Stimulated activated CD8-positive, alpha-beta memory T cell treated with anti-CD3 and anti-CD28 coated beads, Interleukin-2, amount 100 ng/mL, for 1 hour (primary cell): ENCODE results near the gene CNPY1.
"Not testable (repeated sequence)": the region's sequence is repeated elsewhere in the genome, so short reads cannot be mapped to it uniquely, and the experiment has no call there.

Experiments used
- DNase-seq, 2 donors: peaks; one replicate each; pipeline ENCODE4 v3.0.0-alpha.2; 2020; ENCODE audit warnings: low read depth in 2 of 2

Gene CNPY1

GRCh38 chr7:155546449-155546848, at the start of gene CNPY1:
TSS of gene CNPY1 (minus strand) at chr7:155546559. CDS start at chr7:155545929, 630 bp downstream.
- DNase-seq: not testable (repeated sequence)

DNA sequence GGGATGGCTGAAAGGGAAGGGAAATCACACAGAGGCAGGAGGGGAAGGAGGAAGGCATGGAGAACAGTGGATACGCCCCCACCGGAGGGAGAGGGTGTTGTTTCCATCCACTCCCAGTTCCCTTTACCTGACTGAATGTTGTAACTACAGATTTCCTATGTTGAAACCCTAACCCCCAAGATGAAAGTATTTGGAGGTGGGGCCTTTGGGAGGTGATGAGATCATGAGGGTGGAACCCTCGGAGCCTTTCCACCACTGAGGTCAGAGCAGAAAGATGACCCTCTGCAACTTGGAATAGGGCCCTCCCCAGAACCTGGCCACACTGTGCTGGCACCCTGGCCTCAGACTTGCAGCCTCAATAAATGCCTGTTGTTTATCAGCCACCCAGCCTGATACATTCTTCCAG, 48.6 kb upstream of the CNPY1 start:
- no peak for DNase-seq

GRCh38 chr7:155594163-155594732, 47.9 kb upstream of the CNPY1 start:
- DNase-seq: no peak

DNA sequence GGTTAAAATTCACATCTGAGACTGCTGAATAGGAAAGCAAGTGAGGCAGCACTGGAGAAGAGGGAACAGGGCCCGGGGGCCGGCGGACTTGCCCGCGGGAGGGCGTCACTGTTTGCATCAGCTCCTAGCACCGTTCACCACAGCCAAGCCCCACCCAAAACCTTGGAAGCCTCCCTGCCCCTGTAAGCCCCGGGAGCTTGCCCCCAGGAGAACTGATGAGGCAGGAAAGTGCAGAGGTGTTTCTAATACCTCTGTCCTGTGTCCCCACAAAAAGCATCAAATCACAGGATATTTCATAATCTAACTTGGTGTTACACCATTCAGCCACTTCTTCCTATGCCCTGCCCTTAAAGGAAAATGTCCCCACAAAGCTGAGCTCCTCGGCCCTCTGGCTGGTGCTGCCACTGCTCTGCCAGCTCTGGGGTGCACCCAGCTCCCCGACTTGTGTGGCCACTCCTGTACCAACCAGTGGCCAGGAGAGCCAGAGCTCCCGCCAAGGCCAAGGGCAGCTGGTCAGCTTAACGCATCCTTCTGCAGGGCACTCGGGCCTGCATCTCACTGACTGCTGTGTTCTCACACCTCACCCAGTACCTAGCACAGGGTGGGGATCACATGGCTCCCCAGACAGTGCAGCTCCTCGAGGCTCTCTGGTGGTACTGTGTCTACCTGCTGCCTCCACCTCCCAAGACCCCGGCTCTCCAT, 47.3 kb upstream of the CNPY1 start:
- no peak for DNase-seq

DNA sequence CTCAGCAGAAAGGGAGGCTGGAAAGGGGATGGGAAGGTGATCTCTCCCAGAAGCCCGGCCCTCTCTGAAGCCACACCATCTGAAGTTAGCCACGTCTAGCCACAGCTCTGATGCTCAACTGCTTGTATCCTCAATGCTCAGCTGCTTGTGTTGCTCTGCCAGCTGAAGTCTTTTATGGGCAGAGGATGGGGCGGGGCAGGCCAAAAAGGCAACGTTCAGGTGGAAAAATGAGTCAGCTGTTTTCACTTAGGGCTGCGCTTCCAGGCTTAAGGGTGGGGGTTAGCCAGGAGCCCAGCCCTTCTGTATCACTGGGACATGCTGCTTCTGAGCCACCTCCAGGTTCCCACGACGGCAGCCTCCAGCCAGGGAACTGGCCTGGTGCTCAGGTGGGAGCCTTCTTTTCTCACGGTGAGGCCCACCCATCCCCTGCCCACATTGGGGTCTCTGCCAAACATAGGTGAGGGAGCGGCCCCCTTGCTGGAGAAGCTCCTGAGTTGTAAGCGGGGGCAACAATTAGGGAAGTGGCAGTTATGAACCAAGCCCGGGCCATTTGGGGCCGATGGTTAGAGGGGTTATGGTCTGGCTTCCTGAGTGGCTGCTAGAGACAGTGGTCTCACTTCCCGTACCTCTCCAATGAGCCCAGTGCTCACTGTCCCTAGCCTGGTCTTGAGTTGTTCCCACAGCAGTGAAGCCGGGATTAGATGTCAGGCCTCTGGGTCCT, 44.9 kb upstream of the CNPY1 start:
- no peak for DNase-seq

DNA sequence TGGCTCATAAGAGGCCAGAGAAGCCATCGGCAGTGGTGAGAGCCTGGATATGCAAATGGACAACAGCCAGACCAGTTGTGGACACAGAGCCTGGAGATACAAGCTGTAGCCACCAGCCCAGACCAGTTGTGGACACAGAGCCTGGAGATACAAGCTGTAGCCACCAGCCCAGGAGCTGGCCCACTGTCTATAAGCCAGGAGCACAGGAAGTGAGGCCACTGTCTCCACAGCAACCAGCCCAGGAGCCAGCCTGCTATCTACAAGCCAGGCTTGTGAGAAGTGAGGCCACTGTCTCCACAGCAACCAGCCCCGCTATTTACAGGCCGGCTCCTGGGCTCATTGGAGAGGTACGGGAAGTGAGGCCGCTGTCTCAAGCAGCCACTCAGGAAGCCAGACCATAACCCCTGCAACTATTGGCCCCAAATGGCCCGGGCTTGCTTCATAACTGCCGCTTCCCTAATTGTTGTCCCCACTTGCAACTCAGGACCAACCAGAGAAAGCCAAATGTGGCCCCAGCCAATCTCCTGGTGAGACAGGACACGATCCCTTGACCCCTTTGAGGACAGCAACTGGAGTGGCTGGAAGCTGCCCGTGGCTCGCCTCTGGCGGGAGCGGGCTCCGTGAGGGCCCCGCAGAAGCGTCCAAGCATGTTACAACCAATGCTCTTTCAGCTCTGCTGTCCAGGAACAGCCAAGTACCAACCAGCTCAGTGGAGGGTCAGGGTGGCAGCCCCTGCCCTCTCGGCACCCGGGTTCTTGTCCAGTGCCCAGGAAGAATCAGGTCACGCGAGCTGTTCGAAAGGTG, 44.1 kb upstream of the CNPY1 start:
- no peak for DNase-seq

GRCh38 chr7:155589001-155589980, 42.9 kb upstream of the CNPY1 start:
- DNase-seq: no peak

DNA sequence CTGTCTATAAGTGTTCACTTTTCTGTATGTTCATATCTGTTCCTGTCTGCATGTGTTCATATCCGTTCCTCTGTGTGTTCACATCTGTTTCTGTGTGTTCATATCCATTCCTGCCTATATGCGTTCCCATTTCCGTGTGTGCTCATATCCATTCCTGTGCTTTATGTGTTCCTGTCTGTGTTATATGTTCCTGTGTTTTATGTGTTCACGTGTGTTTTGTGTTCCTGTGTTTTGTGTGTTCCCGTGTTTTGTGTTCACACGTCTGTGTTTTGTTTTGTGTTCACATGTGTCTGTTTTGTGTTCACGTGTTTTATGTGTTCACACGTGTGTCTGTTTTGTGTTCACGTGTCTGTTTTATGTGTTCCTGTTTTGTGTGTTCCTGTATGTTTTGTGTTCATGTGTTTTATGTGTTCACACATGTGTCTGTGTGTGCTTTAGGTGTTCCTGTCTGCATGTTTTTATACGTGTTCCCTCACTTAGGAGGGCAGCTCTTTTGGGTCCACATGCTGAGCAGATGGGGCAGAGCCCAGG, 42.2 kb upstream of the CNPY1 start:
- no peak for DNase-seq

DNA sequence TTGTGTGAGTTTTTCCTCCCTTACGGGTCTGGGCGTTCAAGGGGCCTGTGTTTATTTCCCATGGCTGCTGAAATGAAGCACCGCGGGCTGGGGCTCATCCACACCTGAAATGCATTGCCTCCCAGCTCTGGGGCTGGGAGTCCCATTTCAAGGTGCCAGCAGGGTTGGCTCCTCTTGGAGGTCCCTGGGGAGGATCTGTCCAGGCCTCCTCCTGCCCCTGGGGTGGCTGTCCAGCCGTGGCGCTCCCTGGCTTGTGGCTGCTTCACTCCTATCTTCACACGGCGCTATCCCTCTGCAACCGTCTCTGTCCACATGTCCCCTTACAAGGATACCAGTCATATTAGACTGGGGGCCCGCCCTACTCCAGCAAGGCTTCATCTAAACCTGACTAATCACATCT, 41.1 kb upstream of the CNPY1 start:
- no peak for DNase-seq

DNA sequence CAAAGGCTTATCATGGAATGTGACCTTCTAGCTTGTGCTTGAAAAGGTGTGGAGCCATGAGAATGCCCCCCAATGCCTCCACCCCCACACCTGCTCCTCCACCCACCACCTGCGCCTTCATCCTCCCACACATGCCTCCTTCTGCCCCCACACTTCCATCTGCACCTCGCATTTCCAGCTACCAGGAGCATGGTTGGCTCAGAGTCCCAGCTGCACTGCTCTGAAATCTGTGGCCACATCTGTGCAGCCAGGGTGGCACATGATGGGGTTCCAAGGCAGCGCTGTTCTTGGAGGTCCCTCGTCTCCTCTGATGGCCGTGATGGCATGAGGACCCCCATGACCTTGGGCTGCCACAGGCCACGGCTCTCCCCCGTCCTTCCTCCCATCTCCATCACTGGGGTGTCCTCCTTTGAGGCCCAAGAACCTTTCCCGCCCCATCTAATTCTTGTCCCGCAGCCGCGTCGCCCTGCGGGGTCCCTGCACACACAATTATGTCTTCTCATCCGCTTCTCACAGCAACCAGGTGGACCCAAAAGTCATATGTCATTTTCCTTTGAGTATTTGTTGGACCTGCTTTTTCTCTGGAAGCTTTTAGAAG, 40.6 kb upstream of the CNPY1 start:
- no peak for DNase-seq

DNA sequence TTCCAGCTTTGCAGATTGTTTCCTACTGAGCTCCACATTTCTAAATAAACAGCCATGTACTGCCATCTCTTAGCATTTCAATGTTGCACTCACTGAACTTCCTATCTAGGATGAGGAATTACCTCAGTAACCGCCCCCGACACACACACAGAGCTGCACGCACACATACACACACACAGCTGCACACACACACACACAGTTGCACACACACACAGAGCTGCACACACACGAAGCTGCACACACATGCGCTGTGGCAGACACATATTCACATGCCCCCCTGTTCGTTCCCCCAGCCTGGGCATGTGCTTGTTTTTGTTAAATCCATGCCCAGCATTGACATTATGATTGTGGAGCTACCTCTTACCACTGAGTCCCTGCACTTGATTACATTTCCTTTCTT, 39.6 kb upstream of the CNPY1 start:
- no peak for DNase-seq

DNA sequence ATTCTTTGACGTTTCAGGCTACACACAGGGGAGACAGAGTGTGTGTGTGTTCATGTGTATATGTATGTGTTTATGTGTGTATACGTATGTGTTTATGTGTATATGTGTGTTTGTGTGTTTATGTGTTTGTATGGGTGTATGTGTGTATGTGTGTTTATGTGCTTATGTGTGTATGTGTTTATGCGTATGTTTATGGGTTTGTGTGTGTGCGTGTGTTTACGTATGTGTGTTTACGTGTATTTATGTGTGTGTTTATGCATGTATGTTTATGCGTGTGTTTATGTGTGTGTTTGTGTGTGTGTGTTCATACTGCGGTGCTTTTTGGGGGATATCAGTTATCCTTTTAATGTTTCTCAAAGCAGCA, 39.2 kb upstream of the CNPY1 start:
- no peak for DNase-seq

DNA sequence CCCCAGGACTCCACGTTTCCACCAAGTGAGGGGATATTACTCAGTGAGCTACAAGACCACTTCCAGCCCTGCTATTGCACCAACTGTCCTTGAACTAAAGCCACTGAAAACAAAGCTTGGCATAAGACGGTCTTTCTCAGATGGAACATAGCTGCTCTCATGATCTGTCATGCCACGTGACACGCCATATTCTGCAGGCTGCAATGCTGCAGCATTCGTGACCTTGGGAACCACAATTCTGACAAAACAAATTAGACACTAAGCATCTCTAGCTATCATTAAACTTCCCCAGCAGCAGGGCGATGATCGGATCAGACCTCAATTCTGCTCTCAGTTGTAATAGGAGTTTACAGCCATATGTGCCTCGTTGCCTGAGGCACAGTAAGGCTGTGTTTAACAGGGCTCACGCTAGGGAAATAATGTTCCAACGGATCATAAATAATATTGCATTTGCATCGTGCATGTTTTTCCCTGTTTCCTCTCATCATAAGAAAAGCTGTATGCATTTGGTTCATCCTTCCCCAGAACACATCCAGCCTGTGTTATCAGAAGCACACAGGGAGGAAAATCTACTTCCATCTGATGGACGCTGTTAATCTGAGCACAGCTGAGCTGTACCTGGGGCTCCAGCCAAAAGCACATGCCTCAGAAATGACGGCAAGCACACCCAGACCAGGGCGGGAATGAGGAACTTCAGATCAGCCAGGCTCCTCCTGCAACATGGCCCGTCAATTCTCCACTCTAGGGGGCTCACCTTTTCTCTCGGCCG, 38.6 kb upstream of the CNPY1 start:
- DNase-seq: no peak

DNA sequence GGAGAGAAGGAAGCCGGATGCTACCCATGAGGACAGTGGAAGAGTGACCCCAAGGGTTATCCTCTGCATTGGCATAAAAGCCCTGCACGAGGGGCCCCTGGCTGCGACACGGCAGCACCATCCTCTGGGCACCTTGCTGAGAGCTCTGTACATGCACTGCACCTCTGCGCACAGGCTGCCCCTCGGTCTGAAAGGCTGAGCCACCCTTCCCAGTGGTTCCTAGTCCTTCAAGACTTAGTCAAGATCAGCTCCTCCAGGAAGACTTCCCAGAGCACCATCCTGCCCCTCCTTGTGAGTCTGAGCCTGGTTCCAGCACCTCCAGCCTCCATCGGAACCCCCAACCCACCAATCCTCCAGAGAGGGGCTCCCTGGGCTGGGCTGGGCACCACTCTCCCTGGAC, 37.9 kb upstream of the CNPY1 start:
- no peak for DNase-seq

DNA sequence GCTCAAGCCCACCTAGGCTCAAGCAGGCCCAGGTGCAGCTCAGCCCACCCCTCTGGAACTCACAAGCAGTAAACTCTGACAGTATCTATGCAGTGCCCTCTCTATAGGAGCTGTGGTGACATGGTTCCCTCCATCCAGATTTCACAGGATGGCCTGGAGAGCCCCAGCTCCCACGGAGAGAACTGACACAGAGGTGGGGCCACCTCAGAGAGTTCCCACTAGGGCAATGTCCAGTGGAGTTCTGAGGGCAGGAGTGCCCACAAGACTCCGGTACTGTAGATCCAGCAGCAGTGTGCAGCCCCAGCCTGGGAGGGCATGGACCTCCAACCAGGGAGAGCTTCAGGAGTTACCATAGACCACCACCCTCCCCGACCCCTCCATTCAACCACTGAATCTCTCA, 37.3 kb upstream of the CNPY1 start:
- no peak for DNase-seq

GRCh38 chr7:155581954-155582353, 35.6 kb upstream of the CNPY1 start:
- no peak for DNase-seq

DNA sequence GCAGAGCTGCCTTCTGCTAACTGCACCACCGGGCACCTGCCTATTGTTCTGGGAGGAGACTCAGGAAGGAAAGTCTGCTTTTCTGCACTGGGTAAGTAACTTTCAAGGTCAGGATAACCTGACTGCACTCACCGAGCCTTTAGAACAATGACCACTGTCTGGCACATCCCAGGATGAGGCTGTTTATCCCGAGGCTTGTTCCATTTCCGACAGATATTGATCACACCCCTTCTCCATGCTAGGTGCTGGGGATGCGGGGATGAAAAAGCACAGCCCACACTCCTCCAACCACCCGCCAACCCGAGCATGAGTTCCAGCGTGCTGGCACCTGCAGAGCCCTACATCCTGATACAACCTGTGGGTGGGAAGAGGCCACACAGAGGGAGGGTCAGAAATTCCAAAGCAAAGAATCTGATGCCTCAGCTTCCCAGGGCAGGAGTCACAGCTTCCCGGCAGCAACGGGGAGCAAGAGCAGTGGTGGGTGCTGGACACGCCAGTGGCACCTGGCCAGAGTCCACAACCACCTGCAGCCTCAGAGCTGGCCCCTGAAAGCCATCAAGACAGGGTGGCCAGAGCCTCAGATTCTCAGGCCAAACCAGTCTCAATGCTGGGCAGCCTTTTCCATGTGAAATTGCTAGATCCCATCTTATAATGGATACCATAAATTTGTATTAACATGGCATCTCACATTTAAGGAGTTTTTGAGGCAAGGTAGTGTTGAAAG, 34.9 kb upstream of the CNPY1 start:
- no peak for DNase-seq

GRCh38 chr7:155580367-155580766, 34.0 kb upstream of the CNPY1 start:
- no peak for DNase-seq

DNA sequence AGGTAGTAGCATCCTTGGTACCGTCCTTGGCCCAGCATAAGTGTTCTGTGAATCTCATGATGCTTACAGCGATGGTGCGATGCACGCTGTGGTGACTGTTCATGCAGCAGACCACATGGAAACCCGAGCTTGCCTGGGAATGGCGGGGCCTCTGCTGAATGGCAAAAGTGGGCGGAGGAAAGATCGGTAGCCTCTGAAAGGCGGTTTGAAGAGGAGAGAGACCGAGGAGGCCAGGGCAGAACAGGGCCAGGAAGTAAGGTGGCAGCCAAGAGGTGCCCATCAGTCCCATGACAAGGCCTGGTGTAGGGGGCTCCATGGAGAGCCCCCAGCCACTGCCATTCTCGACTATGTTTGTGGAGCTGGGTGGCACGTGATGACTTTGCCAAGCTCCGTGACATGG, 33.2 kb upstream of the CNPY1 start:
- DNase-seq: no peak
